ENCODE data around the gene SLC25A39. TPM values are rescaled to one million over a fixed set of nuclear protein-coding genes. Genes with fewer than 3 reads are reported as not detected.
"Not testable (repeated sequence)": the region's sequence is repeated elsewhere in the genome, so short reads cannot be mapped to it uniquely, and the experiment has no call there.

Gene SLC25A39
- polyA plus RNA-seq, 3 donors, result 83.8 to 116 (median 113) TPM

- DNase-seq (ENCODE audit: extremely low read depth in 1 of 11, low read depth in 9 of 11, low spot score in 4 of 11), result no peak
Measured at GRCh38 chr17:44359458-44360143, 35.0 kb upstream of the SLC25A39 start.

GRCh38 chr17:44359006-44359405, 34.4 kb upstream of the SLC25A39 start:
- no peak for DNase-seq (ENCODE audit: extremely low read depth in 1 of 11, low read depth in 9 of 11, low spot score in 4 of 11)

DNA sequence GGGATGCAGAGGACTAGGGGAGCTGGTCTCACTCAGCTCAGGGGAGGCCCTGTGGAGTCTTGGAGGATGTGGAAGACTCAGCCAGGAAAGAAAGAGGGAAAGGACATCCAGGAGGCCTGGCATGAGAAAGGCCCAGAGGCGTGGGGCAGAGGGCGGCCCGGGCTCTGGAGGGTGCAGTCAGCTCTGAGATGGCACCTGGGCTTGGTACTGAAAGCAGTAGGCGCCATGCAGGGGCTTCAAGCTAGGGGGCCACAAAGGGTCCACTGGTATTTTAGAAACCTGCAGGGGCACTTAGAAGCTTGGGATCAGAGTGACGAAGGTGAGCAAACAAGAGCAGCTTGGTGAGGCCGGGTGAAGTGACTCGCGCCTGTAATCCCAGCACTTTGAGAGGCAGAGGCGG, 33.4 kb upstream of the SLC25A39 start:
- no peak for DNase-seq (ENCODE audit: extremely low read depth in 1 of 11, low read depth in 9 of 11, low spot score in 4 of 11)

GRCh38 chr17:44356241-44356640, 31.6 kb upstream of the SLC25A39 start:
- DNase-seq (ENCODE audit: extremely low read depth in 1 of 11, low read depth in 9 of 11, low spot score in 4 of 11), result no peak

DNA sequence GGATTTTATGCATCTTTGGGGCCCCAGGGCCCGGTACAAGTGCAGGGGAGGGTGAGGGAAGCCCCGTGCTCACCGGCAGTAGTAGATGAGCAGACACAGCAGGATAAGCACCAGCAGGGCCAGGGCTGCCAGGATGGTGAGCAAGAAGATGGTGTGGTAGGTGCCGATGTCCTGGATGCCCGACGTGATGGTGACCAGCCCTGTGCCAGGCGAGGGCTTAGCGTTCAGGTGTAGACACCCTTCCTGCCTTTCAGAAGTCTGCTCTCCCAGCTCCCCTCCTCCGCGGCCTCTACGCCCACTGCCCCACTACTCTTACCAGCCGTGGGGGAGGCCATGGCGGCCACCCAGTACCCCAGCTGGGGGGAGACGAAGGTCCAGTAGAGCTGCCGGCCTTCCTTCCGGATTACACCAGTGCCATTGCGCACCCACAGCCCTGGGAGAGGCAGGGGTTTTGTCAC, 31.0 kb upstream of the SLC25A39 start:
- no peak for DNase-seq (ENCODE audit: extremely low read depth in 1 of 11, low read depth in 9 of 11, low spot score in 4 of 11)

GRCh38 chr17:44354582-44355561, 30.2 kb upstream of the SLC25A39 start:
- DNase-seq (ENCODE audit: extremely low read depth in 1 of 11, low read depth in 9 of 11, low spot score in 4 of 11), result no peak

DNA sequence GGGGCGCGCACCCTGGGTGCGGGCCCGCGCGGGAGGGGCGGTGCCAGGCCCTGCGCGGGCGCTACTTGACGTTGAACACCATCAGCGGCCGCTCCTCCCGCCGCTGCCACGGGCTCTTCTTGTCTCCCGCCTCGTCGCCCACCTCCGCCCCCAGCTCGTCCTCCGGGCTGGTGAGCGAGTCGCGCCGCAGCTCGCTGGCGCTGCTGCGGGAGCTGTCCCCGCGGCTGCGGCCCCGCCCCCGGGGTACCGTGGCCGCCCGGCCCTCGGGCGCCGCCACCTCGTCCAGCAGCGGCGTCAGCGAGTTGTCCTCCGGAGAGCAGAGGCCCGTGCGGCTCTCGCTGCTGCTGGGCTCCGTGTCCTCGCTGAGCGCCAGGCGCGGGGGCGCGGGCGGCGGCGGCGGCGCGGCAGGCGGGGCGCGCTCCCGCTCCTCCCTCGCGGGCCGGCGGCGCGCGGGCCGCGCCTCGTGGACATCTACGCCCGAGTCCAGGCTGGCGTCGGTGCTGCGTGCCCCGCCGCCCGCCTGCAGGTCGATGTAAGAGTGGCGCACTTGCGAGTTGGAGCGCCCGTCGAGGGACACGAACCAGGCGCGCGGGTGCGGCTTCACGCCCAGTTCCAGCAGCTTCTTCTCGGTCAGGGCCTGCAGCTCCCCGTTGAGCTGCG, 29.2 kb upstream of the SLC25A39 start:
- DNase-seq (ENCODE audit: extremely low read depth in 1 of 11, low read depth in 9 of 11, low spot score in 4 of 11), result no peak

- no peak for DNase-seq (ENCODE audit: extremely low read depth in 1 of 11, low read depth in 9 of 11, low spot score in 4 of 11)
Measured at GRCh38 chr17:44352828-44353671, 28.4 kb upstream of the SLC25A39 start.

DNA sequence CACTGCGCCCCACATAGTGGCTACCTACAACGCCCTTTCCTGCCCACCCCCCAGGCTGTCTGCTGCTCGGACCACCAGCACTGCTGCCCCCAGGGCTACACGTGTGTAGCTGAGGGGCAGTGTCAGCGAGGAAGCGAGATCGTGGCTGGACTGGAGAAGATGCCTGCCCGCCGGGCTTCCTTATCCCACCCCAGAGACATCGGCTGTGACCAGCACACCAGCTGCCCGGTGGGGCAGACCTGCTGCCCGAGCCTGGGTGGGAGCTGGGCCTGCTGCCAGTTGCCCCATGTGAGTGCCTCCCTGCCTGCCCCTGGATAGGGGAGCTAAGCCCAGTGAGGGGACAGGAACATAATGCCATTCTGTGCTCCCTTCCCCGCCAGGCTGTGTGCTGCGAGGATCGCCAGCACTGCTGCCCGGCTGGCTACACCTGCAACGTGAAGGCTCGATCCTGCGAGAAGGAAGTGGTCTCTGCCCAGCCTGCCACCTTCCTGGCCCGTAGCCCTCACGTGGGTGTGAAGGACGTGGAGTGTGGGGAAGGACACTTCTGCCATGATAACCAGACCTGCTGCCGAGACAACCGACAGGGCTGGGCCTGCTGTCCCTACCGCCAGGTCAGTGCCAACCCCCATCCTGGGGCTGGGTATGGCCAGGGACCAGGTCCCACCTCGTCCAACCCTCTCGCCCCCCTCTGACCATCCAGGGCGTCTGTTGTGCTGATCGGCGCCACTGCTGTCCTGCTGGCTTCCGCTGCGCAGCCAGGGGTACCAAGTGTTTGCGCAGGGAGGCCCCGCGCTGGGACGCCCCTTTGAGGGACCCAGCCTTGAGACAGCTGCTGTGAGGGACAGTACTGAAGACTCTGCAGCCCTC, 27.6 kb upstream of the SLC25A39 start:
- no peak for DNase-seq (ENCODE audit: extremely low read depth in 1 of 11, low read depth in 9 of 11, low spot score in 4 of 11)

- DNase-seq (ENCODE audit: extremely low read depth in 1 of 11, low read depth in 9 of 11, low spot score in 4 of 11), result no peak
Measured at GRCh38 chr17:44351464-44351863, 26.8 kb upstream of the SLC25A39 start.

DNA sequence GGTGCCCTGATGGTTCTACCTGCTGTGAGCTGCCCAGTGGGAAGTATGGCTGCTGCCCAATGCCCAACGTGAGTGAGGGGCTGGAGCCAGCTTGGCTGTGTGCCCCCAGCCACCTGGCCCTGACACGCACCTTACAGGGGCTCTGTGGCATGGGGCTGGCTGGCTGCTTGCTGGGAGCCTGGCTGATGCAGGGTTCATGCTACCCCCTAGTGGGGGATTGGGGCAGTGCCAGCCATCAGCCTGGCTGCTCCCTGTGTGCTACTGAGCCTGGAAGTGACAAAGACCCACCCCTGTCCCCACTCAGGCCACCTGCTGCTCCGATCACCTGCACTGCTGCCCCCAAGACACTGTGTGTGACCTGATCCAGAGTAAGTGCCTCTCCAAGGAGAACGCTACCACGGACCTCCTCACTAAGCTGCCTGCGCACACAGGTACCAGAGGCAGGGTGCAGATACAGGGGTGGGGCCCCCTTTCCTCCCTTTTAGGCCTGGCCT, 26.2 kb upstream of the SLC25A39 start:
- no peak for DNase-seq (ENCODE audit: extremely low read depth in 1 of 11, low read depth in 9 of 11, low spot score in 4 of 11)

DNA sequence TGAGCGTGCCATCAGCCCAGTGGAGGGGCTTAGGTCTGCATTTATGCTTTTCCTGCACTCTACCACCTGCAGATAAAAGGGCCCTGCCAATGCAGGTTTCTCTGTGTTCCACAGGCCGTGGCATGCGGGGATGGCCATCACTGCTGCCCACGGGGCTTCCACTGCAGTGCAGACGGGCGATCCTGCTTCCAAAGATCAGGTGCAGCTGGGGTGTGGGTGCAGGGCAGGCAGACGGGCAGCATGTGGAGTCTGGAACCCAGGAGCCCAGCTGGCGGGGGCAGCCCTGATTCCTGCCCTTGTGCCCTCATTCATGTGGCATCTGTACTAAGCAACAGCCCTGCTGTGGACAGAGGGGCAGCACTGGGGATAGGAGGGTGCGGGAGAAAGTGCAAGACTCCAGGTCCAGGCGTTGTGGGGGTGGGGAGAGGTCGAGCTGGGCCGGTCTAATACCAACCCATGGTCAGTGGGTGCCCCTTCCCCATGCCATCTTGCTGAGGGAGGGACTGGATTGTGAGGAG, 25.0 kb upstream of the SLC25A39 start:
- DNase-seq (ENCODE audit: extremely low read depth in 1 of 11, low read depth in 9 of 11, low spot score in 4 of 11), result no peak

DNA sequence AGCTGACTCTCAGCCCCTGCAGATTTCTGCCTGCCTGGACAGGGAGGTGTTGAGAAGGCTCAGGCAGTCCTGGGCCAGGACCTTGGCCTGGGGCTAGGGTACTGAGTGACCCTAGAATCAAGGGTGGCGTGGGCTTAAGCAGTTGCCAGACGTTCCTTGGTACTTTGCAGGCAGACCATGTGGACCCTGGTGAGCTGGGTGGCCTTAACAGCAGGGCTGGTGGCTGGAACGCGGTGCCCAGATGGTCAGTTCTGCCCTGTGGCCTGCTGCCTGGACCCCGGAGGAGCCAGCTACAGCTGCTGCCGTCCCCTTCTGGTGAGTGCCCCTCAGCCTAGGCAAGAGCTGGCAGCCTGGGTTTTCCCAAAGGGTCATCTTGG, 24.4 kb upstream of the SLC25A39 start:
- no peak for DNase-seq (ENCODE audit: extremely low read depth in 1 of 11, low read depth in 9 of 11, low spot score in 4 of 11)

DNA sequence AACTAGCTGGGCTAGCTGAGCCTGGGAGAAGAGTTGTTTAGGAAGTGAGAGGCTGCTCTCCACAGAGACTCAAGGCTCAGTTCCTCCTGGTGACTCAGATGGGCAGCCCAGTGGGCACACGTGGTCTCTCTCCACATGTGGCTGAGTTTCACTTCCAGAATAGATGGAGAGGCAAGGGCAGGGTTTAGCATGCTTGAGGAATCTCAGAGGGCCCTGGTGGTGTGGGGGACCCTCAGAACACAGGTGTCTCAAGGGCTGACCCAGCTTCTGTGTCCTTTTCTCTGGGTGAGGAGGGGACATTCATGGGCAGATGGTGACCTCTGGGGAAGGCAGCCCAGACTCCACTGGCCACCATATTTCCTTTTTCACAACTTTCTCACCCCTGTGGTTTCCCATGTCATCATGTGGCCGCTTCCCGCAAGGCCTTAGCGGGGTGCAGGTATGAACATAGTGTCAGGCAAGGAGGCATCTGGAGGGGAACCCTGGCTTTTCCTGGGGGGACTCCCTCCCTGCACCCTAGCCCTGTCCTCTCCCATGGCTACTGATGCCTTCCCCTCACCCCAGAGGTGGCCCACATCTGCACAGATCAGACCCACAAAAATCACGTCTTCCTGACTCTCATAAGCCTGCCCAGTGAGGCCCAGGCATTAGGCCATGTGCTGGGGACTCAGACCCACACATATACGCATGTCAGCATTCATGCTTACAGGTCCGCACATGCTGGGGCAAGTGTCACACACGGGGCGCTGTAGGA, 23.8 kb upstream of the SLC25A39 start:
- DNase-seq (ENCODE audit: extremely low read depth in 1 of 11, low read depth in 9 of 11, low spot score in 4 of 11), result no peak

GRCh38 chr17:44347206-44348055, 22.8 kb upstream of the SLC25A39 start:
- not testable (repeated sequence) for DNase-seq (ENCODE audit: extremely low read depth in 1 of 11, low read depth in 9 of 11, low spot score in 4 of 11)

Measured in renal cortex interstitium (tissue), 11 donors.